T-helper 2 cell treated with Interferon-gamma antibody and Interleukin-4, amounts not matched to agents 5 μg/mL and 100 μg/mL, for 36 hours (primary cell): Measurements from ENCODE around the gene CELA3A.
A peak's percentile ranks its signal among the peaks of the same experiment; 100 is the strongest.
"Not testable (repeated sequence)": the region's sequence is repeated elsewhere in the genome, so short reads cannot be mapped to it uniquely, and the experiment has no call there.

Experiments used
- DNase-seq: peaks from one replicate; pipeline ENCODE4 v3.0.0; 2021; ENCODE audit warnings: low spot score
- H3K27ac Mint-ChIP-seq: one replicate; pipeline ENCODE4 v1.8.0; 2021; ENCODE audit warnings: mild to moderate bottlenecking, mixed read lengths
- H3K27me3 Mint-ChIP-seq: one replicate; pipeline ENCODE4 v1.8.0; 2021; ENCODE audit warnings: low read depth, mixed read lengths
- H3K36me3 Mint-ChIP-seq: one replicate; pipeline ENCODE4 v1.8.0; 2021; ENCODE audit warnings: low read depth, mixed read lengths
- H3K4me1 Mint-ChIP-seq: one replicate; pipeline ENCODE4 v1.8.0; 2021; ENCODE audit warnings: low read depth, mixed read lengths
- H3K4me3 Mint-ChIP-seq: one replicate; pipeline ENCODE4 v1.8.0; 2022; ENCODE audit warnings: mild to moderate bottlenecking, moderate library complexity, mixed read lengths
- H3K9me3 Mint-ChIP-seq: one replicate; pipeline ENCODE4 v1.8.0; 2021; ENCODE audit warnings: mixed read lengths

Gene CELA3A, protein sequence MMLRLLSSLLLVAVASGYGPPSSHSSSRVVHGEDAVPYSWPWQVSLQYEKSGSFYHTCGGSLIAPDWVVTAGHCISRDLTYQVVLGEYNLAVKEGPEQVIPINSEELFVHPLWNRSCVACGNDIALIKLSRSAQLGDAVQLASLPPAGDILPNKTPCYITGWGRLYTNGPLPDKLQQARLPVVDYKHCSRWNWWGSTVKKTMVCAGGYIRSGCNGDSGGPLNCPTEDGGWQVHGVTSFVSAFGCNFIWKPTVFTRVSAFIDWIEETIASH

DNA sequence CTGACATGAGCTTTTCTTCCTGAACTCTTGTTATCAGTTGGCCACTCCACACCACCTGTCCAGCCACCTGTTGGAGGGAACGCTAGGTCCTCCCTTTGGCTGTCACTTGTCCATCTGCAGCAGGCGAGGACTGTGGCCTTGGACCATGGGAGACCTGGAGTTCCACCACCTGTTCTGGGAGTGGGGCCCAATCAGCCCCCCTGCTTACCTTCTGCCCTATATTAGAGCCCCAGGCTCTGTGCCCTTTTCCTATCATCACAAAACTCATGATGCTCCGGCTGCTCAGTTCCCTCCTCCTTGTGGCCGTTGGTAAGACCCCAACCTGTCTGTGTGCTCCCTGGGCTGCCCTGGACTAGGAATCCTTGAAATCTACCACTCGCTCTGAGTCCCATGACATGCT, at the start of gene CELA3A:
CELA3A (plus strand) TSS at position 249 of the 400 bp plus-strand sequence; CDS start at position 267, 18 bp downstream.
- H3K36me3 Mint-ChIP-seq, result no peaks in the 10 kb centered on the region
- H3K9me3 Mint-ChIP-seq, result no peaks in the 10 kb centered on the region
- peaks cover 2% of the 10 kb centered on the region for H3K4me1 Mint-ChIP-seq
- H3K27ac Mint-ChIP-seq, result no peak within 1 kb of the TSS
- DNase-seq, result no peak
- no peak within 1 kb of the TSS for H3K4me3 Mint-ChIP-seq
- peaks cover 1% of the 10 kb centered on the region for H3K27me3 Mint-ChIP-seq

DNA sequence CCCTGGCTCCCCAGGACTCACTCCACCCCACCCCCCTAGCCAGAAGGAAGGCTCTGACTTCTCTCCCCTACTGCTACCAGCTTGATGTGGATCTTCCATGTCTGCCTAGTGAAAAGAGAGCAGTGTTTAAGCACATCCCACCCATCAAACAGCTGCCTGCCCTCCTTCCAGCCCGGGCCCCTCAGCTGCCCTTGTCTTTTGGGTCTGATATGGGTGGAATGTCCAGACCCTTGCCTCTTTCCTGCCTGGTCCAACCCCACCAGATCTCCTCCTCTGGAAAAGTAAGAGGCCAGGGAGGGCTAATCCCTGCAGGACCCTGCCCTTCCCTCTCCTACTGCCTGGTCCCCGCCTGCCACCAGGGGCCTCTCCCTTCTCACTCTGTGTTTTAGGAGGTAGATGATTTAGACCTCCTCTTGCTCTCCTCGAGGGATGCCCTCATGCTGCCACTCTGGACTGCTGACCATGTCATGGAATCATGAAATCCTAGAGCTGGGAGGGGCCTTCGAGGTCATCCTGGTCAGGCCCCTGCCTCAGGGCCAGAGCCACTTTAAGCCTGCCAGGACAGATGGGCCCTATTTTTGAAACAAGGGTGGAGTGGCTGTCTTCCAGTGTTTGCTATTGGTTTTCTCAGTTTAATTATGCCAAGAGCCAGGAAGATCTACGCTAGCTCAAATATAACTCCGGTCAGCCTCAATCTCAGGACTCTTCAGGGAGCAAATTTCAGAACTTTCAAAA, 48.5 kb upstream of the CELA3A start:
- H3K27ac Mint-ChIP-seq, result no peak overlapping the region
- H3K27me3 Mint-ChIP-seq, result no peaks in the 10 kb centered on the region
- no peaks in the 10 kb centered on the region for H3K9me3 Mint-ChIP-seq

DNA sequence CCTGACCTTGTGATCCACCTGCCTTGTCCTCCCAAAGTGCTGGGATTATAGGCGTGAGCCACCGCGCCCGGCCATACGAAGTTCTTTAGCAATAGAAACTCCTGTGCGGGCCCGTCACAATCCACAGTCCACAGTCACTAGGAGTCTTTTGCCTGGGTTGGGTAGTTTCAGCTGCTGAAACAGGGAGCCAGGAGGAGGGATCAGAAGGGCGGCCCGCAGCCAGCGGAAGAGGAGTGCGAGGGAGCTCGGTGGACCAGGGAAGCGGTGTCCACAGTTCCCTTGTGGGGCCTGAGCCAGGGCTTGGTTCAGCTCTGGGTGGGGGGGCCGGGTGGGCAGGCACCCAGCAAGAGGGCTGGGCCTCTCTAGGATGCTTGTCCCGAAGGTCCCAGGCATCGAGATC, 46.4 kb upstream of the CELA3A start:
- Mint-ChIP-seq H3K4me1 (peaks cover 20% of the 10 kb centered on the region), H3K27me3 (no peaks in the 10 kb centered on the region), H3K9me3 (no peaks in the 10 kb centered on the region), H3K36me3 (no peaks in the 10 kb centered on the region), H3K4me3 (no peak overlapping the region), H3K27ac (no peak overlapping the region)
- no peak for DNase-seq

More for the DNA sequence above, 48.5 kb upstream of the CELA3A start:
- Mint-ChIP-seq H3K4me1 (peaks cover 14% of the 10 kb centered on the region), H3K4me3 (no peak overlapping the region), H3K36me3 (no peaks in the 10 kb centered on the region)
- DNase-seq, result no peak

DNA sequence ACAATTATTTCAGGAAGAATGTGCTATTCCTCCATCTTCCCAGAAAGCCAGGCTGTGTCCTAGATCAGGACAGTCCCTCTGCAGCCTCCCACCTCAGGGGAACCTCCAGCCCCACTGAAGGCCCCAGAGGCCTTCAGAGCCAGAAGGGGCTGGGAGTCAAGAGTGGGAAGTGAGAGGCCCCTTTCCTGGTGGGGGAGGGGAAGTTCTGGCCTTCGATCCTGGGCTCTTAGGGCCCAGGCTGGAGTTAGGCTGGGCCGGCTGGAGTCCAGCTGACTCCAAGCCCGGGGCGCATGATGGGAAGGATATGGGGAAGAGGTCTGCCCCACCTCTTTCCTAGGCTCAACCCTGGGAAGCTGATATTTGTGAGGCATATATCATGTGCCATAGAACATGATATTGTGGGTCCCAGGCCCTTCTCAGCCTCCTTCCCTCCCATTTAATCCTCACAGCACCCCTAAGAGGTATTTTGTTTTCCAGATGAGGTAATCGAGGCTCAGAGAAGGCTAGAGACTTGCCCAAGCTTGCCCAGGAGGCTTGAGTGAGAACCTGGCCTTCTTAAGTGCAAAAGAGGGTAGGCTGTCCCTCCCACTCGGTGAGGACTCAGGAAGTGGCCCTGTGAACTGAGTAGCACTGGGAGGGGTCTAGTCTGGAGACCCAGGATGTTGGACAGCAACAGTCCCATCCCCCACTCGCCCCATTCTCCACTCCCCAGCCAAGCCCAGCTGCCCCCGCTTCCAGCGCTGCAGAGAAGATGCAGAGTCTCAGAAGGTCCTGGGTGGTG, 45.8 kb upstream of the CELA3A start:
- Mint-ChIP-seq H3K27me3 (no peaks in the 10 kb centered on the region), H3K4me1 (peaks cover 20% of the 10 kb centered on the region), H3K9me3 (no peaks in the 10 kb centered on the region), H3K4me3 (no peak overlapping the region), H3K27ac (no peak overlapping the region), H3K36me3 (no peaks in the 10 kb centered on the region)
- no peak for DNase-seq

DNA sequence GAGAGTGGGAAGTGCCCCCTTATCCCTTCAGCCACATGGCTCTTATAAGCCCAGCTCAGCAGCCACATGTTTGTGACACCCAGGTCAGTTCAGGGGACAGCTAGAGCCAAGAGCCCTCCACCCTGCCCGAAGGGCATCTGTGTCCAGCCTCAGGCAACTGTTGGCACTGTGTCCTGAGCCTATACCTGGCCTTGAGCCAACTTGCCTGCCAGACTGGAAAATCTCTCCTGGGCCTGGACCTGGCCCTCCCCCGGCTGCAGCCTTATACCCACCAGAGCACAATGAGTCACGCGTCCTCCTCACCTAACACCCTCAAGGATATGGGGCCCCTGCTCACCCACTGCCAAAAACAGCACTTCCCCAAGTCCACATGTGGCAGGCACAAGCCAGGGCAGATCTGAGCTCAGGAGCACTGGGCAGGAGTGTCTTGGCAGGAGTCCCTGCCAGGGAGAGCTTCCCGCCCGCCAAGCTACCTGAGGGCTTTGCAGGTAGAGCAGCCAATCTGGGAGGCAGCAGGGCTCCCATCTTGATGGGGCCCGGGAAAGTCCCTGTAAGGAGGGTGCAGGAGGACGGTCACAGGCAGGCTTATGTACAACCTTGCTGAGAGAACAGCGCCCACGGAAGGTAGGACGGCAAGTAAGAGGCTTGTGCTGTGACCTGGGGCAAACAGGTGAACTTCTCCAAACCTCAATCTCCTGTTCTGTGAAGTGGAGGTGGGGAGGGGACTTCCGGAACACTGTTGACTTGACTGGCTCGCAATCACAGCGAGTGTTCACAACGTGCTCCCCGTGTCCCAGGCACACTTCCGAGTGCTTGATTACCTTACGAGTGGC, 44.5 kb upstream of the CELA3A start:
- no peaks in the 10 kb centered on the region for H3K36me3 Mint-ChIP-seq
- no peak overlapping the region for H3K27ac Mint-ChIP-seq
- H3K4me1 Mint-ChIP-seq, result peaks cover 20% of the 10 kb centered on the region
- DNase-seq, result no peak
- no peaks in the 10 kb centered on the region for H3K9me3 Mint-ChIP-seq
- H3K27me3 Mint-ChIP-seq, result no peaks in the 10 kb centered on the region
- H3K4me3 Mint-ChIP-seq, result no peak overlapping the region

DNA sequence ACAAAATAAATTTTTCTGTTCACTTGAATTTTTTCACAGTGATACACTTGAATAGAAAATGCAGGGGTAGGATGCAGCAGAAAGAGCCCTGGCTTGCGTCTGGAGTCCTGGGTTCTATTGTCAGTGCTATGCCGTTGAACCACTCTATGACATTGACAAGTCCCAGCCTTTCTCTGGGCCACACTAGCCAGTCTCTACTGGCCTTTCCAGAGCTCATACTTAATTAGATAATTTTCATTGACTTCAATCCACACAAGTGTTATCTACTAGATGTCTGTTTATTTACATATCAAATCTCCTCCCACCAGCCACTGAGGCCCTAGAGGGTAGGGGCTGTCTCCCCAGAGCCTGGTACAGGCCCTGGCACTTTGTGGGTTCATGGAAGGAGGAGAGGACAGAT, 40.1 kb upstream of the CELA3A start:
- Mint-ChIP-seq H3K4me3 (no peak overlapping the region), H3K9me3 (no peaks in the 10 kb centered on the region), H3K4me1 (peaks cover 20% of the 10 kb centered on the region), H3K27me3 (no peaks in the 10 kb centered on the region), H3K27ac (no peak overlapping the region), H3K36me3 (no peaks in the 10 kb centered on the region)
- DNase-seq, result no peak

DNA sequence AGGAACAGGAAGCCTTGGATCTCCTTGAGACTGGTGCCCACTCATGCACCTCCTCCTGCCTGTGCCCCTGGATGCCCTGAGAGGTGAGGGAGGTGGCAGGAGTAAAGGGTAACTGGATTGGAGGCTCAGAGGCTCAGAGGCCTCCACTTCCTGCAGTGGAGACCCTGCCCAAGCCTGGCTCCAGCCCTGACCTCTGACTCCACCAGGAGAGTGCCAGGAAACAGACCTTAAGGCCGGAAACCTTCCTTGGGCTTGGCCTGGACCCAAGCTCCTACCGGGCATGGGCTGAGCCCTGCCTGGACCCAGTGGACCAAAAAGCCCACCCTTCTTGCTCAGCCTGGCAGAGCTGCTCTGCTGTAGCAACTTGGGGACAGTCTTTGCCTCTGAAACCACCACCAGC, 39.7 kb upstream of the CELA3A start:
- H3K36me3 Mint-ChIP-seq, result no peaks in the 10 kb centered on the region
- no peak for DNase-seq

DNA sequence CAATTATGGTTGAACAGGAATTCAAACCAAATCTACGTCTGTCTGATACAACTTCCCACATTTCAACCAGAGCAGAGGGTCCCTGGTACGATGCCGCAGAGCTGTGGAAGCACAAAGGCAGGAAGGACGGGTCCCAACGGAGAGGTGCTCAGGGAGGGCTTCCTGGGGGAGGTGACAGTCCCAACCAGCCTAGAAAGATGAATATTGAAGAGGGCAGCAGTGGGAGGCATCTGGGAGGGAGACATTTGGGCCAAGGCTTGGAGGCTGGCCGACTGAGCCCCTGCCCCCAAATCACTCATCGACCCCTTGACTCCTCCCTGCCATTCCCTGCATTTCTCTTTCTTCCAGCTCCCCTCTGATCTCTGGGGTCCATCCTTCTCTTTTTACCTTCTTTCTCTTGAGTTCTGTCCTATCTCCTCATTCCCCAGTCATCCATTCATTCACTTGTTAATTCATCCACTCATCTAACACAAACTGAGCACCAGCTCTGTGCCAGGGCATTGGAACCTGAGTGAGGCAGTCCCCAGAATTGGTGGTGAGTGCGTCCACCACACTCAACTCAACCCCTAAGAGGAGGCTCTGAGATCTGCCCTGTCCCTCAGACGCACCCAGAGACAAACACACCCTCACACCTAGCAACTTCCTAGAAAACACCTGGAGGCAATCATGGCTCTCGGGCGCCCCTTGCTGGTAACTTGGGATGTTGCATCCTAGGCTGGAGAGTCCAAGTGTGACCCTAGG, 37.8 kb upstream of the CELA3A start:
- Mint-ChIP-seq H3K36me3 (no peaks in the 10 kb centered on the region), H3K4me3 (no peak overlapping the region), H3K27me3 (no peaks in the 10 kb centered on the region), H3K9me3 (no peaks in the 10 kb centered on the region), H3K4me1 (peaks cover 3% of the 10 kb centered on the region), H3K27ac (peak overlapping the region; percentile 38)
- peak; percentile 61 for DNase-seq

More for the DNA sequence above, 39.7 kb upstream of the CELA3A start:
- Mint-ChIP-seq H3K4me1 (peaks cover 16% of the 10 kb centered on the region), H3K4me3 (no peak overlapping the region), H3K27ac (no peak overlapping the region), H3K9me3 (no peaks in the 10 kb centered on the region), H3K27me3 (no peaks in the 10 kb centered on the region)

DNA sequence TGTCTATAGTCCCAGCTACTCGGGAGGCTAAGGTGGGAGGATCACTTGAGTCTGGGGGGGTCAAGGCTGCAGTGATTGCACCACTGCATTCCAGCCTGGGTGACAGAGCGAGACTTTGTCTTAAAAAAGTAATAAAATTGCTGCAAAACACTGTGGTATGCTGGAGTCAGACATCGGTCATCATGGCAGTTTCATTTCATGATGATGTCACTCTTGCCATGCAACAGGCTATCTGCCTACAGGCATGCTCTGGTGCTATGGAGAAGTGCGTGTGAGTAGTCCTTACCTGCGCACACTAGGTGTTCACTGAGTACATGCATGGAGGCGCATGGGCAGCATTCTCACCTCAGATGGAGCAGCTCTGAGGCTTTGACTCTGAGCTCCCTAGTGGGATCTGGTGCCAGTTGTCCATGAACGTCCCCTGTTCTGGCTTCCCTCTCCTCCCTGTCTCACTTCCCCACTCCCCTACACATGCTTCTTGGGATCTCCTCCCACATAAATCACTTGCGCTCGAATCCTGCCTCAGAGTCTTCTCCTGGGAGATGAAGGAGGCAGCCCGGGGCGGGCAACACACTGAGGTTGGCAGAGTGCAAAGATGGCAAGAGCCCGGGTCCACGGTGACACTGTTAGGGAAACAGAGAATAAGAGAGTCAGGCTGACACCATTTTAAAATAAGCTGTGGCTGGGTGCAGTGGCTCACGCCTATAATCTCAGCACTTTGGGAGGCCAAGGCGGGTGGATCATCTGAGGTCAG, 35.0 kb upstream of the CELA3A start:
- DNase-seq, result no peak
- no peaks in the 10 kb centered on the region for H3K9me3 Mint-ChIP-seq
- peaks cover 3% of the 10 kb centered on the region for H3K4me1 Mint-ChIP-seq
- no peaks in the 10 kb centered on the region for H3K27me3 Mint-ChIP-seq
- H3K4me3 Mint-ChIP-seq, result no peak overlapping the region
- no peaks in the 10 kb centered on the region for H3K36me3 Mint-ChIP-seq
- no peak overlapping the region for H3K27ac Mint-ChIP-seq

DNA sequence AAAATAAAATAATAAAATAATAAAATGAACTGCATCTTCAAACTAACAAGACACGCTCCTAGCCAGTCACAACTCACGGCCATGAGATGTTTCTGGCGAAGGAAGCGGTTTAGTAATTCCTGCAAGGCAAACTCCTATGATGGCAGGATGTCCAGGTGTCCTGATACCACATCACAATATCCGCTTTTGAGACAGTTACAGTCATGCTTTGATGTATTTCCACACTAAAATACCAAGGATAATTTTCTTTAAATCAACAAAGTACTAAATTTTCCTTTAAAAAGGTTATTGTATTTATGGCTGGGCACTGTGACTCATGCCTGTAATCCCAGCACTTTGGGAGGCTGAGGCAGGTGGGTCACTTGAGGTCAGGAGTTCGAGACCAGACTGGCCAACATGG, 34.2 kb upstream of the CELA3A start:
- not testable (repeated sequence) for H3K36me3 Mint-ChIP-seq, H3K27me3 Mint-ChIP-seq, H3K9me3 Mint-ChIP-seq, H3K4me3 Mint-ChIP-seq, H3K27ac Mint-ChIP-seq, DNase-seq, H3K4me1 Mint-ChIP-seq

DNA sequence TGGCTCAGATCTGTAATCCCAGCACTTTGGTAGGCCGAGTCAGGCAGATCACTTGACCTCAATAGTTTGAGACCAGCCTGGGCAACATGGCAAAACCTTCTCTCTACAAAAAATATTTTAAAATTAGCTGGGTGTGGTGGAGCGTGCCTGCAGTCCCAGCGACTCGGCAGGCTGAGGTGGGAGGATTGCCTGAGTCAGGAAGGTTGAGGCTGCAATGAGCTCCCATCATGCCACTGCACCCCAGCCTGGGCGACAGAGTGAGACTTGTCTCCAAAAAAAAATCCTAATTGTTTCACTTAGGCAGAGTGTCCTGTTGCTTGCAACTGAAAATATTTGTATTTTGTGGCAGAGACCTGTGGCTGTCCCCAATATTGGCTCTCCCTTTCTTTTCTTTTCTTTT, 32.4 kb upstream of the CELA3A start:
- not testable (repeated sequence) for H3K27ac Mint-ChIP-seq, H3K9me3 Mint-ChIP-seq, DNase-seq, H3K4me1 Mint-ChIP-seq, H3K27me3 Mint-ChIP-seq, H3K4me3 Mint-ChIP-seq, H3K36me3 Mint-ChIP-seq

DNA sequence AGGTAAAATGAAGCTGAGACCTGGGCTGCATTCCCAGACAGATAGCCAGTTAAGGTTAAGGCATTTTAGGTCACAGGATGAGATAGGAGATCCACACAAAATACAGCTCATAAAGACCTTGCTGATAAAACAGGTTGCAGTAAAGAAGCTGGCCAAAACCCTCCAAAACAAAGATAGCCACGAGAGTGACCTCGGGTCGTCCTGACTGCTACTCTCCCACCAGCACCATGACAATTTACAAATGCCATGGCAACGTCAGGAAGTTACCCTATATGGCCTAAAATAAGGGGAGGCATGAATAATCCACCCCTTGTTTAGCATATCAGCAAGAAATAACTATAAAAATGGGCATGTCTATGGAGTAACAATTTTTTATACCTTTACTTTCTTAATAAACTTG, 30.9 kb upstream of the CELA3A start:
- not testable (repeated sequence) for H3K36me3 Mint-ChIP-seq

More for the DNA sequence above, 30.9 kb upstream of the CELA3A start:
- H3K27me3 Mint-ChIP-seq, H3K9me3 Mint-ChIP-seq, H3K27ac Mint-ChIP-seq, H3K4me3 Mint-ChIP-seq, DNase-seq, H3K4me1 Mint-ChIP-seq: not testable (repeated sequence)
